Spleen (tissue), 7 donors: ENCODE data around the gene AKT1S1.

Experiments
- CTCF ChIP-seq, 11 experiments: fragments of 200-600 bp in 7 of 11; fragments of 450-650 bp in 4 of 11; sonication (generic) in 4 of 11; IDR thresholded peaks in 8 of 11; conservative IDR thresholded peaks in 3 of 11; 1 replicate in 7 of 11; 2 replicates in 4 of 11; pipeline versions ENCODE4 v1.4.0 to v1.8.0; 2016 to 2021; ENCODE audit warnings: antibody characterized with exemption in 11 of 11, inconsistent platforms in 4 of 11, mild to moderate bottlenecking in 1 of 11
- POLR2A ChIP-seq, 3 donors: fragments of 450-650 bp; IDR thresholded peaks; one replicate each; pipeline ENCODE4 v1.5.1; 2017; ENCODE audit warnings: antibody characterized with exemption in 3 of 3, mild to moderate bottlenecking in 1 of 3
- donor health status: DM: no; HTN: no; CAD: no; lungs with moderate emphysema.
- donor health status: DM: no; HTN: no; CAD: no.
- donor health status: DM: no; HTN: no; CAD: no.

- TF ChIP-seq POLR2A (IDR thresholded peaks at IDR 0.05) (no peak), CTCF (IDR thresholded peaks at IDR 0.05 in 8 of 11, conservative IDR thresholded peaks at IDR 0.05 in 3 of 11) (no peak)
Measured at GRCh38 chr19:49894011-49894664, 17.0 kb upstream of the AKT1S1 start.
